ENCODE results near the gene SCYGR5.

- TF ChIP-seq, protein P1, sequence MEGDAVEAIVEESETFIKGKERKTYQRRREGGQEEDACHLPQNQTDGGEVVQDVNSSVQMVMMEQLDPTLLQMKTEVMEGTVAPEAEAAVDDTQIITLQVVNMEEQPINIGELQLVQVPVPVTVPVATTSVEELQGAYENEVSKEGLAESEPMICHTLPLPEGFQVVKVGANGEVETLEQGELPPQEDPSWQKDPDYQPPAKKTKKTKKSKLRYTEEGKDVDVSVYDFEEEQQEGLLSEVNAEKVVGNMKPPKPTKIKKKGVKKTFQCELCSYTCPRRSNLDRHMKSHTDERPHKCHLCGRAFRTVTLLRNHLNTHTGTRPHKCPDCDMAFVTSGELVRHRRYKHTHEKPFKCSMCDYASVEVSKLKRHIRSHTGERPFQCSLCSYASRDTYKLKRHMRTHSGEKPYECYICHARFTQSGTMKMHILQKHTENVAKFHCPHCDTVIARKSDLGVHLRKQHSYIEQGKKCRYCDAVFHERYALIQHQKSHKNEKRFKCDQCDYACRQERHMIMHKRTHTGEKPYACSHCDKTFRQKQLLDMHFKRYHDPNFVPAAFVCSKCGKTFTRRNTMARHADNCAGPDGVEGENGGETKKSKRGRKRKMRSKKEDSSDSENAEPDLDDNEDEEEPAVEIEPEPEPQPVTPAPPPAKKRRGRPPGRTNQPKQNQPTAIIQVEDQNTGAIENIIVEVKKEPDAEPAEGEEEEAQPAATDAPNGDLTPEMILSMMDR (conservative IDR thresholded peaks at IDR 0.05), result no peak
- no peak for TF ChIP-seq EZH2 (IDR thresholded peaks at IDR 0.05; ENCODE audit: low read depth)
These were observed 4.8 kb upstream of the SCYGR5 start for GRCh38 chr2:227661827-227662226.
